OCI-M2 (cell line): ENCODE results near the gene SERTAD4.
"Not testable (repeated sequence)": the region's sequence is repeated elsewhere in the genome, so short reads cannot be mapped to it uniquely, and the experiment has no call there.

Experiments used
- DNase-seq: peaks from one replicate; lab custom pipeline; 2025; ENCODE audit not compliant: unreplicated experiment; lab: John Stamatoyannopoulos, UW

The SERTAD4 gene

GRCh38 chr1:210257698-210258529 is 25.3 kb downstream of the SERTAD4 start:
- no peak for DNase-seq

- DNase-seq: no peak
Measured at GRCh38 chr1:210259561-210259960, 27.0 kb downstream of the SERTAD4 start.

- DNase-seq: no peak
Measured at GRCh38 chr1:210260096-210260495, 27.5 kb downstream of the SERTAD4 start.

- DNase-seq: no peak
Measured at GRCh38 chr1:210262167-210262896, 29.7 kb downstream of the SERTAD4 start.

- no peak for DNase-seq
Measured at GRCh38 chr1:210262897-210263272, 30.3 kb downstream of the SERTAD4 start.

- DNase-seq: no peak
Measured at GRCh38 chr1:210263963-210264362, 31.4 kb downstream of the SERTAD4 start.

- no peak for DNase-seq
Measured at GRCh38 chr1:210264496-210265380, 32.1 kb downstream of the SERTAD4 start.

GRCh38 chr1:210265392-210265955 is 32.9 kb downstream of the SERTAD4 start:
- DNase-seq: not testable (repeated sequence)

GRCh38 chr1:210269981-210270380 is 37.4 kb downstream of the SERTAD4 start:
- no peak for DNase-seq

- DNase-seq: no peak
Measured at GRCh38 chr1:210272666-210273065, 40.1 kb downstream of the SERTAD4 start.

GRCh38 chr1:210280221-210280620 is 47.6 kb downstream of the SERTAD4 start:
- no peak for DNase-seq

GRCh38 chr1:210288116-210288515 is 55.5 kb downstream of the SERTAD4 start:
- DNase-seq: no peak

GRCh38 chr1:210289248-210289647 is 56.7 kb downstream of the SERTAD4 start:
- DNase-seq: no peak

GRCh38 chr1:210291081-210291764 is 58.6 kb downstream of the SERTAD4 start:
- no peak for DNase-seq

- no peak for DNase-seq
Measured at GRCh38 chr1:210291786-210292230, 59.2 kb downstream of the SERTAD4 start.

- no peak for DNase-seq
Measured at GRCh38 chr1:210292231-210292871, 59.8 kb downstream of the SERTAD4 start.

GRCh38 chr1:210293171-210293607 is 60.6 kb downstream of the SERTAD4 start:
- DNase-seq: no peak

- DNase-seq: no peak
Measured at GRCh38 chr1:210294999-210295745, 62.6 kb downstream of the SERTAD4 start.
